H1 (cell line): ENCODE measurements around the gene FGF2. TPM values are rescaled to one million over a fixed set of nuclear protein-coding genes. Genes with fewer than 3 reads are reported as not detected.

Source experiments
- ATF2 ChIP-seq: IDR thresholded peaks from 2 replicates; pipeline ENCODE4 v1.6.1; 2012; ENCODE audit warnings: low read length, inconsistent platforms
- CHD2 ChIP-seq: IDR thresholded peaks from 2 replicates; pipeline ENCODE4 v1.6.1; 2012; ENCODE audit warnings: low read length, improper control_type of control experiment
- CTBP2 ChIP-seq: IDR thresholded peaks from 2 replicates; pipeline ENCODE4 v1.7.0; 2011; ENCODE audit warnings: borderline replicate concordance, mild to moderate bottlenecking, moderate library complexity, mixed read lengths, low read length; ENCODE audit not compliant: insufficient read depth, insufficient read length
- HDAC6 ChIP-seq: IDR thresholded peaks from one replicate; pipeline ENCODE4 v1.7.1; 2012; ENCODE audit warnings: low read depth, mild to moderate bottlenecking, inconsistent platforms, low read length, moderate library complexity
- KDM1A ChIP-seq: fragments of 200-600, 300-600 bp; sonication (generic); IDR thresholded peaks from 2 replicates; pipeline ENCODE4 v1.7.1; 2016; ENCODE audit warnings: mild to moderate bottlenecking, low read length, borderline replicate concordance
- POLR2A ChIP-seq, 2 experiments: IDR thresholded peaks; 1 replicate in 1 of 2; 2 replicates in 1 of 2; pipeline ENCODE4 v1.6.1; 2011; ENCODE audit warnings: low read depth in 2 of 2, low read length in 2 of 2, mild to moderate bottlenecking in 2 of 2; ENCODE audit errors: control extremely low read depth in 1 of 2
- SP1 ChIP-seq: IDR thresholded peaks from 2 replicates; pipeline ENCODE4 v1.6.1; 2011; ENCODE audit warnings: low read depth, low read length
- TBP ChIP-seq: IDR thresholded peaks from 2 replicates; pipeline ENCODE4 v1.6.1; 2011; ENCODE audit warnings: low read depth, low read length, improper control_type of control experiment
- TEAD4 ChIP-seq: IDR thresholded peaks from 2 replicates; pipeline ENCODE4 v1.6.1; 2012; ENCODE audit warnings: low read depth, low read length, inconsistent platforms, mixed read lengths
- polyA plus RNA-seq, 7 experiments: library from polyadenylated mRNA; depleted of rRNA in 3 of 7; stranded (reverse) in 5 of 7; unstranded in 2 of 7; fragments of >200 nt in 5 of 7; fragments of 200-250 nt in 2 of 7; gene quantifications; 1 replicate in 5 of 7; 2 replicates in 1 of 7; 4 replicates in 1 of 7; pipeline versions ENCODE4 v1.2.1 to v1.2.3, GENCODE V29; 2011 to 2013; ENCODE audit warnings: missing spikeins in 2 of 7, mixed read lengths in 2 of 7
- total RNA-seq: library from RNA; stranded (reverse); fragmentation: NEBNext Ultra II Directional; extraction: Animal tissue kit (Norgen Biotek cat#: 25700); gene quantifications from 2 replicates; pipeline ENCODE4 v1.2.1, GENCODE V29; 2021

The FGF2 gene
- total and polyA plus RNA-seq, 2 of the 8 experiments (the other 6 are each of a cell fraction or from before 2014, with no cell fraction given) = 23.4 to 145 TPM

- 0 out of 2 replicates have a peak, but pooled peaks have one; percentile 44 for TF ChIP-seq CHD2
- peak; percentile 90 for TF ChIP-seq CTBP2
- peak; percentile 88 for TF ChIP-seq TBP
- peak; percentile 86 for TF ChIP-seq SP1
- peak; percentile 86 for TF ChIP-seq ATF2
- no peak for TF ChIP-seq KDM1A
- peak; percentile 99 for TF ChIP-seq TEAD4
- TF ChIP-seq HDAC6 = no peak
- TF ChIP-seq POLR2A (IDR thresholded peaks at IDR 0.05; ENCODE audit: control extremely low read depth in 1 of 2, low read depth in 2 of 2, low read length in 2 of 2) = peak; percentile 86 to 94
These were observed 43.1 kb upstream of the FGF2 start (continued) for GRCh38 chr4:122783301-122784215.
